MM.1S (cell line): ENCODE data around the gene SEC61A1.

Experiments used
- DNase-seq: peaks from one replicate; pipeline ENCODE4 v3.0.0-alpha.2; 2015
- H2AFZ ChIP-seq: fragments of 300-600 bp; sonication (generic); 2 replicates; pipeline ENCODE4 v1.6.0; 2016; ENCODE audit warnings: antibody characterized with exemption, low read length
- H3F3A ChIP-seq: fragments of 300-600 bp; sonication (generic); 2 replicates; pipeline ENCODE4 v1.6.1; 2016; ENCODE audit warnings: mild to moderate bottlenecking, antibody characterized with exemption, low read length, moderate library complexity, mixed read lengths; ENCODE audit not compliant: insufficient read depth
- H3K27ac ChIP-seq: fragments of 300-600 bp; sonication (generic); 2 replicates; pipeline ENCODE4 v1.5.1; 2016; ENCODE audit warnings: mild to moderate bottlenecking, low read length
- H3K27me3 ChIP-seq: fragments of 300-600 bp; sonication (generic); replicated peaks from 2 replicates; pipeline ENCODE4 v1.6.0; 2016; ENCODE audit warnings: low read length; ENCODE audit not compliant: insufficient read depth
- H3K36me3 ChIP-seq: fragments of 300-600 bp; sonication (generic); replicated peaks from 2 replicates; pipeline ENCODE4 v1.6.1; 2016; ENCODE audit warnings: mild to moderate bottlenecking, low read length, mixed read lengths; ENCODE audit not compliant: insufficient read depth
- H3K4me1 ChIP-seq: fragments of 300-600 bp; sonication (generic); 2 replicates; pipeline ENCODE4 v1.6.1; 2016; ENCODE audit warnings: low read length, mixed read lengths
- H3K4me2 ChIP-seq: fragments of 300-600 bp; sonication (generic); 2 replicates; pipeline ENCODE4 v1.6.0; 2016; ENCODE audit warnings: low read depth, low read length
- H3K4me3 ChIP-seq: fragments of 300-600 bp; sonication (generic); 2 replicates; pipeline ENCODE4 v1.5.1; 2016; ENCODE audit warnings: low read length, mixed read lengths
- H3K79me2 ChIP-seq: fragments of 300-600 bp; sonication (generic); 2 replicates; pipeline ENCODE4 v1.6.1; 2016; ENCODE audit warnings: mixed run types, low read length, mixed read lengths
- H3K9ac ChIP-seq: fragments of 300-600 bp; sonication (generic); 2 replicates; pipeline ENCODE4 v1.6.1; 2016; ENCODE audit warnings: low read length, mixed read lengths
- H3K9me2 ChIP-seq: fragments of 300-600 bp; sonication (generic); replicated peaks from 2 replicates; pipeline ENCODE4 v1.6.1; 2016; ENCODE audit warnings: mild to moderate bottlenecking, low read length, mixed read lengths; ENCODE audit not compliant: insufficient read depth
- H3K9me3 ChIP-seq: fragments of 300-600 bp; sonication (generic); replicated peaks from 2 replicates; pipeline ENCODE4 v1.6.1; 2016; ENCODE audit warnings: mild to moderate bottlenecking, low read length, mixed read lengths; ENCODE audit not compliant: insufficient read depth
- H4K20me1 ChIP-seq: fragments of 300-600 bp; sonication (generic); 2 replicates; pipeline ENCODE4 v1.6.1; 2016; ENCODE audit warnings: mild to moderate bottlenecking, low read length, moderate library complexity, mixed read lengths; ENCODE audit not compliant: insufficient read depth
- CTCF ChIP-seq: fragments of 300-600 bp; sonication (generic); IDR thresholded peaks from 2 replicates; pipeline ENCODE4 v1.5.1; 2016; ENCODE audit warnings: antibody characterized with exemption, low read length, mixed read lengths
- EZH2 ChIP-seq: fragments of 300-600 bp; sonication (generic); optimal IDR thresholded peaks from 2 replicates; pipeline ENCODE3; 2017; ENCODE audit warnings: low read depth, mild to moderate bottlenecking, antibody characterized with exemption, low read length, mixed read lengths
- EZH2phosphoT487 ChIP-seq: fragments of 300-600 bp; sonication (generic); IDR thresholded peaks from 2 replicates; pipeline ENCODE4 v1.6.1; 2018; ENCODE audit warnings: antibody characterized with exemption, low read length

SEC61A1 gene

GRCh38 chr3:128075522-128076482 lies 23.6 kb downstream of the SEC61A1 start:
- Histone ChIP-seq H3K9me3 (no peaks in the 10 kb centered on the region), H3K4me3 (peak overlapping the region; percentile 44), H3K27me3 (no peaks in the 10 kb centered on the region), H3K4me1 (peaks cover 13% of the 10 kb centered on the region), H3F3A (peaks cover 32% of the 10 kb centered on the region), H3K9ac (no peak overlapping the region), H3K79me2 (peaks cover 16% of the 10 kb centered on the region), H3K36me3 (no peaks in the 10 kb centered on the region; the same call in 1 of the 2 replicates), H3K27ac (peak overlapping the region; percentile 12; the same call in 1 of the 2 replicates), H2AFZ (0 out of 2 replicates have a peak overlapping the region, but pooled peaks have one; percentile 1), H4K20me1 (peaks cover 20% of the 10 kb centered on the region), H3K9me2 (no peaks in the 10 kb centered on the region), H3K4me2 (peak overlapping the region; percentile 61)
- peak; percentile 84 for DNase-seq
- TF ChIP-seq EZH2phosphoT487 (no peak), CTCF (peak; percentile 87), EZH2 (no peak)

GRCh38 chr3:128076483-128077201 lies 24.4 kb downstream of the SEC61A1 start:
- no peaks in the 10 kb centered on the region for H3K36me3 ChIP-seq
- H3K4me3 ChIP-seq: no peak overlapping the region
- no peak overlapping the region for H2AFZ ChIP-seq
- peaks cover 27% of the 10 kb centered on the region for H3F3A ChIP-seq
- no peak for DNase-seq
- H3K9ac ChIP-seq: no peak overlapping the region
- peaks cover 13% of the 10 kb centered on the region for H3K4me1 ChIP-seq
- H3K27ac ChIP-seq: no peak overlapping the region
- H3K9me3 ChIP-seq: no peaks in the 10 kb centered on the region
- H3K4me2 ChIP-seq: no peak overlapping the region
- no peaks in the 10 kb centered on the region for H3K9me2 ChIP-seq
- peaks cover 8% of the 10 kb centered on the region; the same call in 1 of the 2 replicates for H3K79me2 ChIP-seq
- no peaks in the 10 kb centered on the region for H3K27me3 ChIP-seq
- TF ChIP-seq EZH2phosphoT487 (no peak), EZH2 (no peak), CTCF (no peak)
- peaks cover 20% of the 10 kb centered on the region for H4K20me1 ChIP-seq

GRCh38 chr3:128077202-128077624 lies 25.0 kb downstream of the SEC61A1 start:
- H4K20me1 ChIP-seq: peaks cover 18% of the 10 kb centered on the region
- TF ChIP-seq EZH2 (no peak), CTCF (no peak), EZH2phosphoT487 (no peak)
- H3K9ac ChIP-seq: no peak overlapping the region
- H3K4me1 ChIP-seq: peaks cover 13% of the 10 kb centered on the region
- no peak overlapping the region for H3K4me3 ChIP-seq
- DNase-seq: no peak
- no peak overlapping the region for H3K27ac ChIP-seq
- no peak overlapping the region for H3K4me2 ChIP-seq
- no peak overlapping the region for H2AFZ ChIP-seq
- H3K9me2 ChIP-seq: no peaks in the 10 kb centered on the region
- H3K79me2 ChIP-seq: 0 out of 2 replicates have a peak, but pooled peaks cover 2% of the 10 kb centered on the region
- no peaks in the 10 kb centered on the region for H3K36me3 ChIP-seq
- H3K27me3 ChIP-seq: no peaks in the 10 kb centered on the region
- H3F3A ChIP-seq: peaks cover 27% of the 10 kb centered on the region
- no peaks in the 10 kb centered on the region for H3K9me3 ChIP-seq
